Stimulated activated CD8-positive, alpha-beta memory T cell treated with anti-CD3 and anti-CD28 coated beads, Interleukin-4, amount 100 ng/mL, for 1 hour (primary cell): ENCODE data around the gene TRIO.

Experiments used
- DNase-seq, 2 donors: peaks; one replicate each; pipeline ENCODE4 v3.0.0-alpha.2; 2020; ENCODE audit warnings: low read depth in 2 of 2, low spot score in 1 of 2

The TRIO gene

GRCh38 chr5:14405706-14406553 lies 262.8 kb downstream of the TRIO start:
- no peak for DNase-seq

GRCh38 chr5:14406554-14406849 lies 263.4 kb downstream of the TRIO start:
- no peak for DNase-seq

GRCh38 chr5:14407051-14407450 lies 263.9 kb downstream of the TRIO start:
- DNase-seq: no peak

- DNase-seq: no peak
Observed at GRCh38 chr5:14407746-14408175, 264.6 kb downstream of the TRIO start.

- no peak for DNase-seq
Observed at GRCh38 chr5:14408969-14409586, 265.9 kb downstream of the TRIO start.

GRCh38 chr5:14410068-14410393 lies 266.9 kb downstream of the TRIO start:
- DNase-seq: no peak

- DNase-seq: no peak
Observed at GRCh38 chr5:14410394-14411201, 267.5 kb downstream of the TRIO start.

- DNase-seq: no peak
Observed at GRCh38 chr5:14411216-14411615, 268.1 kb downstream of the TRIO start.

GRCh38 chr5:14413331-14413750 lies 270.2 kb downstream of the TRIO start:
- no peak for DNase-seq

- no peak for DNase-seq
Observed at GRCh38 chr5:14414007-14414406, 270.9 kb downstream of the TRIO start.

- no peak for DNase-seq
Observed at GRCh38 chr5:14414656-14415023, 271.5 kb downstream of the TRIO start.

- DNase-seq: no peak
Observed at GRCh38 chr5:14415024-14415697, 272.0 kb downstream of the TRIO start.

- no peak for DNase-seq
Observed at GRCh38 chr5:14415698-14416074, 272.5 kb downstream of the TRIO start.

GRCh38 chr5:14416621-14417275 lies 273.6 kb downstream of the TRIO start:
- no peak for DNase-seq

GRCh38 chr5:14417276-14417730 lies 274.2 kb downstream of the TRIO start:
- DNase-seq: no peak

- DNase-seq: no peak
Observed at GRCh38 chr5:14417792-14418765, 274.9 kb downstream of the TRIO start.

- no peak for DNase-seq
Observed at GRCh38 chr5:14419686-14420085, 276.5 kb downstream of the TRIO start.

- DNase-seq: no peak
Observed at GRCh38 chr5:14420101-14420811, 277.1 kb downstream of the TRIO start.

GRCh38 chr5:14421851-14422250 lies 278.7 kb downstream of the TRIO start:
- no peak for DNase-seq
